ENCODE data around the gene OGFR. TPM values are rescaled to one million over a fixed set of nuclear protein-coding genes. Genes with fewer than 3 reads are reported as not detected.

The OGFR gene
- total RNA-seq, 2 experiments from 2014 or later: 82.4 to 84.9 TPM

GRCh38 chr20:62800314-62801259, 4.0 kb upstream of the OGFR start:
- H3K36me3 Mint-ChIP-seq (ENCODE audit: low read depth): peaks cover 21% of the 10 kb centered on the region
- peaks cover 38% of the 10 kb centered on the region for H3K4me1 Mint-ChIP-seq
- H3K27me3 Mint-ChIP-seq: no peaks in the 10 kb centered on the region
- POLR2A ChIA-PET: no interaction called here
- no peaks in the 10 kb centered on the region for H3K9me3 Mint-ChIP-seq
- DNase-seq: no peak
- H3K4me3 Mint-ChIP-seq: no peak overlapping the region
- CTCF ChIA-PET: interaction anchor here (1.1 kb wide), 1 partner anchor 10 kb away, joined by 3 read pairs; no protein-coding TSS in a partner anchor
- H3K27ac Mint-ChIP-seq: no peak overlapping the region

- Mint-ChIP-seq H3K4me1 (peaks cover 41% of the 10 kb centered on the region), H3K4me3 (no peak overlapping the region), H3K27ac (no peak overlapping the region), H3K9me3 (no peaks in the 10 kb centered on the region), H3K27me3 (no peaks in the 10 kb centered on the region), H3K36me3 (ENCODE audit: low read depth) (peaks cover 21% of the 10 kb centered on the region)
- POLR2A ChIA-PET: no interaction called here
- no peak for DNase-seq
- CTCF ChIA-PET: interaction anchor here (1.1 kb wide), 1 partner anchor 10 kb away, joined by 3 read pairs; no protein-coding TSS in a partner anchor
Measured at GRCh38 chr20:62801284-62802010, 3.2 kb upstream of the OGFR start.

- Mint-ChIP-seq H3K27me3 (no peaks in the 10 kb centered on the region), H3K4me1 (peaks cover 44% of the 10 kb centered on the region), H3K4me3 (no peak overlapping the region), H3K36me3 (ENCODE audit: low read depth) (peaks cover 24% of the 10 kb centered on the region), H3K27ac (no peak overlapping the region), H3K9me3 (no peaks in the 10 kb centered on the region)
- CTCF ChIA-PET: interaction anchor here (1.1 kb wide), 1 partner anchor 9 kb away, joined by 3 read pairs; no protein-coding TSS in a partner anchor
- DNase-seq: no peak
- POLR2A ChIA-PET: no interaction called here
Measured at GRCh38 chr20:62802026-62802712, 2.5 kb upstream of the OGFR start.

- H3K9me3 Mint-ChIP-seq: no peaks in the 10 kb centered on the region
- H3K27me3 Mint-ChIP-seq: no peaks in the 10 kb centered on the region
- peak; percentile 22 for DNase-seq
- H3K4me3 Mint-ChIP-seq: peak overlapping the region; percentile 85
- peak overlapping the region; percentile 95 for H3K27ac Mint-ChIP-seq
- H3K36me3 Mint-ChIP-seq (ENCODE audit: low read depth): peaks cover 21% of the 10 kb centered on the region
- ChIA-PET POLR2A (no interaction called here), CTCF (interaction anchor here (0.9 to 1.5 kb wide), 4 partner anchors 10 to 305 kb away, joined by 3 to 5 read pairs (median 4); no protein-coding TSS in a partner anchor)
- peaks cover 37% of the 10 kb centered on the region for H3K4me1 Mint-ChIP-seq
Measured at GRCh38 chr20:62804021-62804626, 511 bp upstream of the OGFR start.

- POLR2A ChIA-PET: no interaction called here
- peak overlapping the region; percentile 81 for H3K4me3 Mint-ChIP-seq
- no peak for DNase-seq
- CTCF ChIA-PET: interaction anchor here (0.9 to 1.6 kb wide), 2 partner anchors 11 to 136 kb away, joined by 3 to 4 read pairs; no protein-coding TSS in a partner anchor
- H3K27ac Mint-ChIP-seq: peak overlapping the region; percentile 84
- no peaks in the 10 kb centered on the region for H3K9me3 Mint-ChIP-seq
- peaks cover 14% of the 10 kb centered on the region for H3K36me3 Mint-ChIP-seq (ENCODE audit: low read depth)
- H3K27me3 Mint-ChIP-seq: no peaks in the 10 kb centered on the region
- H3K4me1 Mint-ChIP-seq: peaks cover 33% of the 10 kb centered on the region
Measured at GRCh38 chr20:62805155-62805710, 598 bp downstream of the OGFR start.

- ChIA-PET POLR2A (no interaction called here), CTCF (interaction anchor here (0.7 to 3.2 kb wide), 3 partner anchors 9 to 306 kb away, joined by 4 to 15 read pairs (median 4); partner anchors contain the start of gene MRGBP)
- peak overlapping the region; percentile 84 for H3K27ac Mint-ChIP-seq
Measured at GRCh38 chr20:62805711-62806382, 1.2 kb downstream of the OGFR start.

GRCh38 chr20:62806383-62807050, 1.9 kb downstream of the OGFR start:
- H3K9me3 Mint-ChIP-seq: no peaks in the 10 kb centered on the region
- H3K4me3 Mint-ChIP-seq: peak overlapping the region; percentile 81
- peaks cover 33% of the 10 kb centered on the region for H3K4me1 Mint-ChIP-seq
- DNase-seq: no peak
- CTCF ChIA-PET: interaction anchor here (0.7 to 3.2 kb wide), 4 partner anchors 10 to 307 kb away, joined by 4 to 17 read pairs (median 10); partner anchors contain the start of gene MRGBP
- peak overlapping the region; percentile 57 for H3K27ac Mint-ChIP-seq
- no peaks in the 10 kb centered on the region for H3K27me3 Mint-ChIP-seq
- H3K36me3 Mint-ChIP-seq (ENCODE audit: low read depth): peaks cover 13% of the 10 kb centered on the region
- POLR2A ChIA-PET: no interaction called here

More at GRCh38 chr20:62805711-62806382, 1.2 kb downstream of the OGFR start:
- Mint-ChIP-seq H3K9me3 (no peaks in the 10 kb centered on the region), H3K4me3 (peak overlapping the region; percentile 81), H3K36me3 (ENCODE audit: low read depth) (peaks cover 13% of the 10 kb centered on the region), H3K4me1 (peaks cover 33% of the 10 kb centered on the region), H3K27me3 (no peaks in the 10 kb centered on the region)
- no peak for DNase-seq

GRCh38 chr20:62807444-62808210, 3.0 kb downstream of the OGFR start:
- H3K27me3 Mint-ChIP-seq: no peaks in the 10 kb centered on the region
- peaks cover 33% of the 10 kb centered on the region for H3K4me1 Mint-ChIP-seq
- no peaks in the 10 kb centered on the region for H3K9me3 Mint-ChIP-seq
- H3K4me3 Mint-ChIP-seq: no peak overlapping the region
- ChIA-PET CTCF (interaction anchor here (0.7 to 3.2 kb wide), 12 partner anchors 9 to 397 kb away, joined by 3 to 17 read pairs (median 3); partner anchors contain the start of genes COL9A3, MRGBP and SLCO4A1), POLR2A (interaction anchor here (0.5 kb wide), 1 partner anchor 308 kb away, joined by 5 read pairs; no protein-coding TSS in a partner anchor)
- no peak overlapping the region for H3K27ac Mint-ChIP-seq
- H3K36me3 Mint-ChIP-seq (ENCODE audit: low read depth): peaks cover 19% of the 10 kb centered on the region
- no peak for DNase-seq

GRCh38 chr20:62808211-62808865, 3.7 kb downstream of the OGFR start:
- Mint-ChIP-seq H3K27ac (peak overlapping the region; percentile 57), H3K9me3 (no peaks in the 10 kb centered on the region), H3K36me3 (ENCODE audit: low read depth) (peaks cover 20% of the 10 kb centered on the region), H3K27me3 (no peaks in the 10 kb centered on the region), H3K4me1 (peaks cover 29% of the 10 kb centered on the region), H3K4me3 (peak overlapping the region; percentile 43)
- ChIA-PET CTCF (interaction anchor here (0.5 to 3.2 kb wide), 15 partner anchors 8 to 576 kb away, joined by 3 to 17 read pairs (median 3); partner anchors contain the start of genes COL9A3, MRGBP and SLCO4A1), POLR2A (interaction anchor here (0.5 kb wide), 1 partner anchor 308 kb away, joined by 5 read pairs; no protein-coding TSS in a partner anchor)
- DNase-seq: peak; percentile 74

All from activated CD4-positive, alpha-beta T cell treated with anti-CD3 and anti-CD28 coated beads, Interleukin-2, amount 10 ng/mL, durations not matched to agents 7 days and 5 days (primary cell).